ENCODE data around the gene TAP2.
A peak's percentile ranks its signal among the peaks of the same experiment; 100 is the strongest.
"Not testable (repeated sequence)": the region's sequence is repeated elsewhere in the genome, so short reads cannot be mapped to it uniquely, and the experiment has no call there.

Gene TAP2

GRCh38 chr6:32838114-32838958, at the start of gene TAP2:
Gene TAP2 (minus strand): TSS chr6:32838739. CDS start chr6:32838233, 506 bp downstream.
- DNase-seq: peak; percentile 96

GRCh38 chr6:32887616-32888015, 49.1 kb upstream of the TAP2 start:
- DNase-seq: no peak

GRCh38 chr6:32886681-32887383, 48.3 kb upstream of the TAP2 start:
- DNase-seq: no peak

- peak; percentile 78 for DNase-seq
Measured at GRCh38 chr6:32885698-32886286, 47.3 kb upstream of the TAP2 start.

- no peak for DNase-seq
Measured at GRCh38 chr6:32883789-32884188, 45.2 kb upstream of the TAP2 start.

- DNase-seq: no peak
Measured at GRCh38 chr6:32882879-32883250, 44.3 kb upstream of the TAP2 start.

GRCh38 chr6:32880962-32881361, 42.4 kb upstream of the TAP2 start:
- DNase-seq: not testable (repeated sequence)

- DNase-seq: no peak
Measured at GRCh38 chr6:32879691-32880090, 41.2 kb upstream of the TAP2 start.

GRCh38 chr6:32876603-32877002, 38.1 kb upstream of the TAP2 start:
- no peak for DNase-seq

- not testable (repeated sequence) for DNase-seq
Measured at GRCh38 chr6:32873947-32874346, 35.4 kb upstream of the TAP2 start.

GRCh38 chr6:32868257-32868788, 29.8 kb upstream of the TAP2 start:
- peak; percentile 84 for DNase-seq

- DNase-seq: no peak
Measured at GRCh38 chr6:32867554-32868256, 29.2 kb upstream of the TAP2 start.

- DNase-seq: no peak
Measured at GRCh38 chr6:32867022-32867477, 28.5 kb upstream of the TAP2 start.

- no peak for DNase-seq
Measured at GRCh38 chr6:32865724-32866443, 27.3 kb upstream of the TAP2 start.

- DNase-seq: no peak
Measured at GRCh38 chr6:32862725-32863124, 24.2 kb upstream of the TAP2 start.

GRCh38 chr6:32860674-32861073, 22.1 kb upstream of the TAP2 start:
- no peak for DNase-seq

GRCh38 chr6:32858194-32858593, 19.7 kb upstream of the TAP2 start:
- DNase-seq: no peak

- DNase-seq: no peak
Measured at GRCh38 chr6:32857156-32857891, 18.8 kb upstream of the TAP2 start.

GRCh38 chr6:32855467-32856174, 17.1 kb upstream of the TAP2 start:
- no peak for DNase-seq

- peak; percentile 65 for DNase-seq
Measured at GRCh38 chr6:32854376-32855178, 16.0 kb upstream of the TAP2 start.

Data from CD4-positive, alpha-beta T cell treated with Interleukin-4 for 4 hours (primary cell).